PC-9 (cell line): ENCODE measurements around the gene CHPF2.

Source experiments
- EZH2 ChIP-seq: fragments of 200-600 bp; sonication (generic); IDR thresholded peaks from 2 replicates; pipeline ENCODE4 v1.8.0; 2017; ENCODE audit warnings: antibody characterized with exemption, low read depth
- TF ChIP-seq, protein P1 (sequence below): fragments of 200-600 bp; sonication (generic); conservative IDR thresholded peaks from 2 replicates; pipeline ENCODE4 v1.6.1; 2017; ENCODE audit warnings: mixed run types, antibody characterized with exemption, mild to moderate bottlenecking, moderate library complexity

GRCh38 chr7:151241755-151242096, 9.4 kb downstream of the CHPF2 start:
- TF ChIP-seq, protein P1, sequence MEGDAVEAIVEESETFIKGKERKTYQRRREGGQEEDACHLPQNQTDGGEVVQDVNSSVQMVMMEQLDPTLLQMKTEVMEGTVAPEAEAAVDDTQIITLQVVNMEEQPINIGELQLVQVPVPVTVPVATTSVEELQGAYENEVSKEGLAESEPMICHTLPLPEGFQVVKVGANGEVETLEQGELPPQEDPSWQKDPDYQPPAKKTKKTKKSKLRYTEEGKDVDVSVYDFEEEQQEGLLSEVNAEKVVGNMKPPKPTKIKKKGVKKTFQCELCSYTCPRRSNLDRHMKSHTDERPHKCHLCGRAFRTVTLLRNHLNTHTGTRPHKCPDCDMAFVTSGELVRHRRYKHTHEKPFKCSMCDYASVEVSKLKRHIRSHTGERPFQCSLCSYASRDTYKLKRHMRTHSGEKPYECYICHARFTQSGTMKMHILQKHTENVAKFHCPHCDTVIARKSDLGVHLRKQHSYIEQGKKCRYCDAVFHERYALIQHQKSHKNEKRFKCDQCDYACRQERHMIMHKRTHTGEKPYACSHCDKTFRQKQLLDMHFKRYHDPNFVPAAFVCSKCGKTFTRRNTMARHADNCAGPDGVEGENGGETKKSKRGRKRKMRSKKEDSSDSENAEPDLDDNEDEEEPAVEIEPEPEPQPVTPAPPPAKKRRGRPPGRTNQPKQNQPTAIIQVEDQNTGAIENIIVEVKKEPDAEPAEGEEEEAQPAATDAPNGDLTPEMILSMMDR: no peak
- no peak for TF ChIP-seq EZH2
